Measurements from ENCODE around the gene NAT8L. TPM values are rescaled to one million over a fixed set of nuclear protein-coding genes. Genes with fewer than 3 reads are reported as not detected.
A peak's percentile ranks its signal among the peaks of the same experiment; 100 is the strongest.

NAT8L gene
- total RNA-seq, 2 experiments from 2014 or later = not detected

DNA sequence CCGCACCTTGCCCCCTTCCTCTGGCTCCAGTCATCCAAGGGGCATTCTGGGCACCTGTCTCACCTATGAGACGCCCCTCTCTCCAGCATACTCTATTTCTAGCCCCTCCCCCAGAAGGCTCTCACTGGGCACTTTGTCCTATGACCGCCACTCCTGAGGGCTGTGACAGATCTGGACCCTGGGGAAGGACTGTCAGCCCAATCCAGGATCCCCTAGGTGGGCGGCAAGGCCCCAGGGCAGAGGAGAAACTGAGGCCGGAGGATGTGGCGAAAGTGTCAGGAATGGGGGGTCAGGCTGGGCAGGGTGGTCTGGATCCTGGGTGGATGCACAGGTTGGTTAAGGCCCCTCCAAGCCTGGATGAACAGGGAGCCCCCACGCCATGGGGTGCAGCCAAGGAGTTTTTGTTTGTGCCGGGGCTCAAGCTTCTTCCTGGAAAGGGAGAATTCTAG is 16.2 kb upstream of the NAT8L start:
- H3K27ac ChIP-seq (ENCODE audit: low read depth in 1 of 2, low read length in 2 of 2) = no peak overlapping the region
- ChIA-PET CTCF (no interaction called here), POLR2A (no interaction called here)
- ATAC-seq (ENCODE audit: poor library complexity) (no peak), DNase-seq (peak in 1 of 14 experiments; percentile 20)
- peak overlapping the region; percentile 25 for H3K4me3 ChIP-seq (ENCODE audit: low read length)
- H3K4me3 Mint-ChIP-seq = peak overlapping the region; percentile 81
- intact Hi-C loops (cut with DNase I, micrococcal nuclease) = no loop called here
- peaks cover 27% of the 10 kb centered on the region for H3K4me1 ChIP-seq (ENCODE audit: insufficient read depth, low read length)
- H3K4me1 Mint-ChIP-seq (ENCODE audit: low read depth) = peaks cover 6% of the 10 kb centered on the region
- TF ChIP-seq, protein P1, sequence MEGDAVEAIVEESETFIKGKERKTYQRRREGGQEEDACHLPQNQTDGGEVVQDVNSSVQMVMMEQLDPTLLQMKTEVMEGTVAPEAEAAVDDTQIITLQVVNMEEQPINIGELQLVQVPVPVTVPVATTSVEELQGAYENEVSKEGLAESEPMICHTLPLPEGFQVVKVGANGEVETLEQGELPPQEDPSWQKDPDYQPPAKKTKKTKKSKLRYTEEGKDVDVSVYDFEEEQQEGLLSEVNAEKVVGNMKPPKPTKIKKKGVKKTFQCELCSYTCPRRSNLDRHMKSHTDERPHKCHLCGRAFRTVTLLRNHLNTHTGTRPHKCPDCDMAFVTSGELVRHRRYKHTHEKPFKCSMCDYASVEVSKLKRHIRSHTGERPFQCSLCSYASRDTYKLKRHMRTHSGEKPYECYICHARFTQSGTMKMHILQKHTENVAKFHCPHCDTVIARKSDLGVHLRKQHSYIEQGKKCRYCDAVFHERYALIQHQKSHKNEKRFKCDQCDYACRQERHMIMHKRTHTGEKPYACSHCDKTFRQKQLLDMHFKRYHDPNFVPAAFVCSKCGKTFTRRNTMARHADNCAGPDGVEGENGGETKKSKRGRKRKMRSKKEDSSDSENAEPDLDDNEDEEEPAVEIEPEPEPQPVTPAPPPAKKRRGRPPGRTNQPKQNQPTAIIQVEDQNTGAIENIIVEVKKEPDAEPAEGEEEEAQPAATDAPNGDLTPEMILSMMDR (IDR thresholded peaks at IDR 0.05) = no peak
- H3K36me3 ChIP-seq (ENCODE audit: insufficient read depth, low read length) = no peaks in the 10 kb centered on the region
- no peaks in the 10 kb centered on the region for H3K9me3 Mint-ChIP-seq
- H3K36me3 Mint-ChIP-seq (ENCODE audit: low read depth) = no peaks in the 10 kb centered on the region
- peaks cover 31% of the 10 kb centered on the region for H3K27me3 Mint-ChIP-seq
- H3K27ac Mint-ChIP-seq = no peak overlapping the region
- H3K27me3 ChIP-seq (ENCODE audit: control insufficient read depth in 1 of 2, insufficient read depth in 2 of 2, low read length in 2 of 2) = peaks cover 16 to 20% of the 10 kb centered on the region in 2 experiments
- peaks cover 0 to 33% of the 10 kb centered on the region in 2 experiments for H3K9me3 ChIP-seq (ENCODE audit: control insufficient read depth in 1 of 2, insufficient read depth in 1 of 2, low read length in 2 of 2)

DNA sequence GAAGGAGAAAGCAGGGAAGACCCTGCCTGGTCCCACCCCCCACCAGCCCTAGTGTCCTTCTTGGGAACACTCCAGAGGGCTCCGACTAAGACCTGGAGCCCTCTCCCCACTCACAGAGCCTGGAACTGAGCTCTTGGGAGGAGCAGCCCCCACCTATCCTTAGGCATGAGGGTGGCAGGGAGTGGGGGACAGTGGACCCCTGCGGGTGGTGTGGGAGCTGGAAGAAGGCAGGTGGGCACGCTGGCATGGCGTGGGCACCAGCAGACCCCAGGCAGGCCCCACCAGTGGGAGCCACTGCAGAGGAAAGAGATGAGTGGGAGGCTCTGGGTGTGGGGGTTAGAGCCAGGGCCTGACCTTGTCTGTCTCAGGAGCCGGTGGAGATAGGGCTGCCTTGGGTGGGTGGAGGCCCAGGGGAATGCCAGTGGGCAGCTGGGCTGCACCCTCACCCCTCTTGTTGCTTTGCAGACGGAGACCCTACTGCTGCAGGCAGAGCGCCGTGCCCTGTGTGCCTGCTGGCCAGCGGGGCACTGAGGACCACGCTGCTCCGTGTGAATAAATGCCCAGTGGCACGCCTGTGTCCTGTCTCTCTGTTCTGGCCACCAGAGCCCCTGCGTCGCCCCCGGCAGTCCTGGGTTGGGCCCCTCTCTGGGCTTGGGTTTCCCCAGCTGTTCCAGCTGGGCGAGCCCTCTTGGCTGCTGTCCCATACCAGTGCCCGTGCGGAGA is 15.6 kb upstream of the NAT8L start:
- no peaks in the 10 kb centered on the region for H3K36me3 Mint-ChIP-seq (ENCODE audit: low read depth)
- peaks cover 31% of the 10 kb centered on the region for H3K27me3 Mint-ChIP-seq

DNA sequence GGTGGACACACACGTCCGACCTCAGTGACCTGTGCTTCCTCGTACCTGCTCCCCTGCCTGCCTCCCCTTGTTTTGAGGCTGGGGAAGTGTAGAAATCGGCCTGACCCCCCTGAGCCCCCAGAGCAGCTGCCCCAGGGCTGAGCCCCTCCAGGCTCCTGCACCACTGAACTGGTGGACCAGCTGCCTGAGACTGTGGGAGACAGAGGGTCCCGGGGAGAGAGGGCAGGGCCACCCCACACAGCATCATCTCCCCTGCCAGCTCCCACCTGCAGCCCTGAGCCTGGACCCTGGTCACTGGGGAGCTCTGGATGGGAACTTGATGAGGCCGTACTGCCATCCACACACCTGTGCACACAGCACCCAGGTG is 15.0 kb upstream of the NAT8L start:
- intact Hi-C loops (cut with DNase I, micrococcal nuclease) = no loop called here
- CTCF ChIA-PET = no interaction called here

More for the DNA sequence above, 15.6 kb upstream of the NAT8L start:
- H3K9me3 Mint-ChIP-seq = no peaks in the 10 kb centered on the region
- Histone ChIP-seq H3K27me3 (ENCODE audit: control insufficient read depth in 1 of 2, insufficient read depth in 2 of 2, low read length in 2 of 2) (peaks cover 18 to 20% of the 10 kb centered on the region in 2 experiments), H3K4me1 (ENCODE audit: insufficient read depth, low read length) (peaks cover 27% of the 10 kb centered on the region), H3K4me3 (ENCODE audit: low read length) (no peak overlapping the region), H3K36me3 (ENCODE audit: insufficient read depth, low read length) (no peaks in the 10 kb centered on the region), H3K9me3 (ENCODE audit: control insufficient read depth in 1 of 2, insufficient read depth in 1 of 2, low read length in 2 of 2) (peaks cover 0 to 37% of the 10 kb centered on the region in 2 experiments), H3K27ac (ENCODE audit: low read depth in 1 of 2, low read length in 2 of 2) (no peak overlapping the region)
- TF ChIP-seq, protein P1 (IDR thresholded peaks at IDR 0.05) = no peak
- DNase-seq (peak in 2 of 14 experiments; percentile 20 to 28), ATAC-seq (ENCODE audit: poor library complexity) (no peak)
- POLR2A ChIA-PET = no interaction called here
- no peak overlapping the region for H3K27ac Mint-ChIP-seq
- H3K4me1 Mint-ChIP-seq (ENCODE audit: low read depth) = peaks cover 6% of the 10 kb centered on the region
- CTCF ChIA-PET = no interaction called here
- peak overlapping the region; percentile 81 for H3K4me3 Mint-ChIP-seq
- intact Hi-C loops (cut with DNase I, micrococcal nuclease) = no loop called here

More for the DNA sequence above, 15.0 kb upstream of the NAT8L start:
- no peak overlapping the region for H3K4me3 ChIP-seq (ENCODE audit: low read length)
- DNase-seq = peak in 1 of 14 experiments; percentile 19
- H3K27ac Mint-ChIP-seq = no peak overlapping the region
- peaks cover 0 to 37% of the 10 kb centered on the region in 2 experiments for H3K9me3 ChIP-seq (ENCODE audit: control insufficient read depth in 1 of 2, insufficient read depth in 1 of 2, low read length in 2 of 2)
- TF ChIP-seq, protein P1 (IDR thresholded peaks at IDR 0.05) = no peak
- H3K4me3 Mint-ChIP-seq = peak overlapping the region; percentile 60
- peaks cover 6% of the 10 kb centered on the region for H3K4me1 Mint-ChIP-seq (ENCODE audit: low read depth)
- ATAC-seq (ENCODE audit: poor library complexity) = no peak
- H3K27me3 ChIP-seq (ENCODE audit: control insufficient read depth in 1 of 2, insufficient read depth in 2 of 2, low read length in 2 of 2) = peaks cover 18 to 20% of the 10 kb centered on the region in 2 experiments
- H3K4me1 ChIP-seq (ENCODE audit: insufficient read depth, low read length) = peaks cover 27% of the 10 kb centered on the region
- no peaks in the 10 kb centered on the region for H3K9me3 Mint-ChIP-seq
- peaks cover 27% of the 10 kb centered on the region for H3K27me3 Mint-ChIP-seq
- H3K27ac ChIP-seq (ENCODE audit: low read depth in 1 of 2, low read length in 2 of 2) = no peak overlapping the region
- POLR2A ChIA-PET = no interaction called here
- H3K36me3 Mint-ChIP-seq (ENCODE audit: low read depth) = no peaks in the 10 kb centered on the region
- no peaks in the 10 kb centered on the region for H3K36me3 ChIP-seq (ENCODE audit: insufficient read depth, low read length)
